GM18870 (cell line): ENCODE data around the gene SPTLC3.

Experiments used
- ATAC-seq: cut with Tn5 transposase; IDR thresholded peaks from one replicate; pipeline ENCODE4 v1.9.1; 2021; ENCODE audit warnings: moderate library complexity; ENCODE audit not compliant: unreplicated experiment

SPTLC3 gene

DNA sequence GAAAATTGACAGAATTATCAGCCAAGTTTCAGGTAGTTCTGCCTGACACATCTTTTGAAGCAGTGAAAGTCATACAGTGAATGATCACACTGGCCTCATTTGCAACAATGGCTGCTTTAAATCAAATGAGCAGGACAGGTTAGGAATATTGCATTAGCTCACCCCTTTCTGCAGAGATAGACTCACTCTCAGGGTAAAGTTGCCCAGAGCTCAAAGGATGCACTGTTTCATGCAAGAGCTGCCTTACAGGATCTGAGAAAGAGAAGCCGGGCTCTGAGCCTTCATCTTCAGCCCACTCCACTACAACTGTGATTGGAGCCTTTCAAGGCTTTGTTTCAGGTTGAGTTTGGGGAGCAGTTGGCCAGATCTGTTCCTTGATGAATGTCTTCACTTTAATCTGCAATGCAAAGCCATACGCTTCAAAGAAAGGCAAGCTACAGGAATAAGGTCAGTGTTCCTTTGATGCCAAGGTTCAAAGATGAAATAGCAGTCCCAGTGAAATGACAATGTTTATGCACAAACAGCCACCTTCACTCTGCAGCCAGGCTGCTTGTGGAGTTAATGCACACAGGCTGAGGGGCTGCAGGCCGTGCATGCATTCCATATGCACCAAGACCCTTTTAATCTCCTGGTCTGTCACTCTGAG, 121.4 kb downstream of the SPTLC3 start:
- no peak for ATAC-seq

DNA sequence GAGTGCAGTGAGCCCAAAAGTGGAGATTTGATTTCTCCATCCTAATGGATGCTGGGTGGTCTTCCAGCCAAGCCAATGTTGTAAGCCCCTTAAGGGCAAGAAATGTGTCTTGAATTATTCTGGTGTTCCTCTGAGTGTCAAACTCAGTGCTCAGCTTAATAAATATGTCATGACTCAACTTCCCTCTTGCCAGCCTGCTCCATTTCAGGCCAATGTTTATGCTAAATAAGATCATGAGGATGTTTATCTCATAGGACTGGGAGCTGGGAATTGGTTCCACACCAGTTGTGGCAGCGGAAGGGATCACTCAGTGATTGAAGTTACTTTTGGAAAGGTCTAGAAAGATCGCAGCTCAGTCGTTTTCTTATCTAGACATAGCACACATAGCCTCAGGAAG, 121.9 kb downstream of the SPTLC3 start:
- ATAC-seq = no peak

DNA sequence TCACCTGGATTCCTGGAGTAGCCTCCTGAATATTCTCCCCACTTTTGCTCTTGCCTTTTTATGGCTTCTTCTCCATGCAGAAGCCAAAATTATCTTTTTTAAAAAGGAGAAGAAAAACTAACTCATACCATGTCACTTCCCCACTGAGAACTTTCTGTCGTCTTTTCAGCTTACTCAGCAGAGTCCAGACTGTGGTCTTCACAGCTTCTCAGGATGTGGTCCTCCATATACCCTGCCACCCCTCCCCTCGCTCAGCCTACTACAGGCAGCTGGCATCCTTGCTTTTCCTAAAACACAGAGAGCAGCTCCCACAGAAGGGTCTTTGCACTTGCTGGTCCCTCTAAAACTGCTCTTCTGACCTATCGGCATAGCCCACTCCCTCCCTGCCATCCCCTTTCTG, 122.9 kb downstream of the SPTLC3 start:
- ATAC-seq = no peak

DNA sequence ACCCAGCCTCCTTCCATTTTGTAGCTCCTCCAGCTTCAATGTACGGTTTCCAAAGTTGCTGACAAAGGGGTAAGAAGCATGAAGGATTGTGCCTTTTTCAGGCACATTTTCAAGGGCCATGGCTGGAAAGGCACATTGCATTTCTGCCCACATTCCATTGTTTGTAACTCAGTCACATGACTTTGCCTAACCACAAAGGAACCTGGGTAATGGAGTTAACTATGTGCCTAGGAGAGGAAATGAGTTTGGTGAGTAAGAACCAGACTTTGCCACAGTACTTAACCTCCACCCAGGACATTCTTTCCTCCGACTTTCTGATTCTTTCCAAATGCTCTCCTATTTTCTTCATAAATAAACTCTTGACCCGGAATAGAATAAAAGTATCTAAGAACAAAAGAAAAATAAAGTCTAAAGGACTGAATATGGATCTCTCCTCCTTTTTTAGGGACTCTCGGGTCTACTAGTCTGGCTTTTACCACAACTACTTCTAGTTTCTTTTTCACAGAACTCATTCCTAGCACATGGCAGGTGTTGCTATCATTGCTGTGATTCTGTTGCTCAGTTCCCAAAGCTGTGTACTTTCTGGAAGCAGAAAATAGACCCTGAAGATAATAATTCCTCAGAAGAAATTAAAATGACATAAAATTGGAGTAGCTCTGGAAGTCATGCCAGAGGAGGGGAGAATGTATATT, 130.8 kb downstream of the SPTLC3 start:
- ATAC-seq = no peak

DNA sequence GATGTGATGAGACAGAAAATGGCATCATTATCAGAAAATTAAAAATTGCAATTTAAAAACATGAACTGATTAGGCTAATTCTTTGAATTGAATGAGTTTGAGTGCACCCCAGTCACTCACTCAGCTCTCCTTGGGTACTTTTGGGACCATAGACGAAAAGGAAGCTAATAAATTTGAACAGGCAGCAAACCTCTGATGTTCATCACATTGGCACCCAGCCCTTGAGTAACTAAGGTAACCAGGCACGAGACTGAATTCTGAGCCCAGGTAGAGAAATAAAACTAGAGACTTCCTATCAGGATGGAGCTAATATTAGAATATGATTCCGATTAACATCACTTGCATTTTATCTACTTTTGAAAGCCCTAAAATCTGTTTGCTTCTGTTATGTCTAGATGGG, 131.4 kb downstream of the SPTLC3 start:
- ATAC-seq = no peak

DNA sequence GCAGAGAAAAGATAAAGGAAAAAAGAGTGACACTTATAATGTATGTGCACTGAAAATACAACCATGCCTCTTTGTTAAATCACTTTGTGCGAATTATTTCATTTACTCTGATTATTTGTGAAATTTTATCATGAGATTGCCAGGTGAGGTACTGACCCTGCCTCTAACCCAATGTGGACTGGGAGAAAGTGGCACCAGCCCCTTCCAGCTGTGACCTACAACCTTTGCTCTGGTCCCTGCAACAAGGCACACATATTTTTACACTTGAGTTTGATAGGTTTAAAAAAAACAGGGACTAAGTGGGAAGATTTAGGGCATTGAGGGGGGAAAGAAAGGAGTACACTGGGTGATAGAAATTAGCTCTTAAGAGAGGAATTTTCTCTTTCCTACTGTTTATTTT, 132.0 kb downstream of the SPTLC3 start:
- no peak for ATAC-seq

DNA sequence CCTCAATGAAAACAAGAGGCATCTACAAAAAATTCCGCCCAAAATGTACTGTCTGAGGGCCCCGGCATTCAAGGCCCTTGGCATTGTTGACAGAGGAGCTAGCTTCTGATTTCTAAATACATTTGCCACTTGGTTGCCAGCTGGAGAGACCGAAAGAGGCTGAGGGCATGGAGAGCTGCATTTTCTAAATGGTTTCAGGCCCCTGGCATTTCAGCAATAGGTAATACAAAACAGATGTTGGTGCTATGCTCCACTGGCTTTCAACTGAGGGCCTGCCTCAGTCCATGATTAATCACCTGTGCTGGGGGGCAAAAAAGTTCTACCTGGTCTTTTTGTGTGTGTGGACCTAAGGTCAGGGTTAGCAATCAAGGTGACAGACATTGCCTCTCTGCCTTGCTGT, 132.8 kb downstream of the SPTLC3 start:
- no peak for ATAC-seq

DNA sequence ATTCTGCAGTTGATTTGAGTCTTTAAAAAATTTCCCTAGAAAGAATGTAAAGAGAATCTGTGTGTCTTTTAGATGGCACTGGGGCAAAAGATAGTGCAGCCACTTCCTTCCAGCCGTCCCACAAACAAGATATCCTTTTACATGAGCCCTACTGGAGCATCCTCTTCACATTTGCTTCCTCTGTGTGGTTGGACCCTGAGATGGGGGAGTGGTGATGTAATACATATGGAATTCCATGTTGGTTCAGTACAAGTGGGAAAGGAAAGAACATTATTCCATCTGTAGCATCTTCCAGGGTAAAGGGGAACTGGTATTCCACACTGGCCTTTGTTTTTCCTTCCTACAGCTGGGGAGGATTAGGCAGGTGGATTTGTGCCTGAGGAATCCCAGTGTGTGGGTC, 133.4 kb downstream of the SPTLC3 start:
- ATAC-seq = no peak

DNA sequence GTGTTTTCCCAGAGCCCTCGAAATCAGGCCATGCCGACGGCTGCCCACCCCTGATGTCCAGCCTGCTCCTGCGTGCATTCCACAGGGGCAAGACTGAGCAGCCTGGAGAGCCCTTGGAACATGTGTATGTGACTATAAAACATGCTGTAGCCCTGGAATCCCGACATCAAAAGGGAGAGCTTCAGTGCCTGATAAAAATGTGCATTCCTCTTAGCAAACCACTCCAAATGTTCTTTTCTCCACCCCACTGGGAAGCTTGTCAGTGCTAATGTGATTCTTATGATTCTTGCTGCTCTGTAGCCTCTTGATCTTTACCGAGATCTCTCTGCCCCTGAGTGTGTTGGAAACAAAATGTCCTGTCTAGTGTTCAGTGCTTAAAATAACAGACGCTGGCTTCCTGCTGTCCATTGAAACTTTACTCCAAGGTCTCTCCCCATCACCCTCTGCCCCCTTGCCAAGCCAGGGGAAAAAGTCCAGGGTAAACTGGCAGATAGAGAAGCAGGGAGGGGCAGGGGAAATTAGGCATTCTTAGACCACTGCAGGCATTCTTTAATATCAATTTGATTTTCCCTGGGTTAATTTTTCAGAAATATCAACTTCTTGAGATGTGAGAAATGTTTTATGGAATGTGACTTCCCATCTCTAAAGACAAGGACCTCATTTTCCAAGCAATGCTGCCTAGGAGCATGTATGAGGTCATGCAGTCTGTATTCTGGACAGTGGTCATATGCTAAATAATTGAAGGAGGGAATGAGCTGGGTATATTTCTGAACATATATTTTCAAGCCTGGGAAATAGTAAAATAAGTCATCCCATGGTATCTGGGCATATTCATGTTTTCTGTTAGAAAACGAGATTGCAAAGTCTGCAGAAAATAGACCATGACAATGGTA, 138.5 kb downstream of the SPTLC3 start:
- no peak for ATAC-seq

DNA sequence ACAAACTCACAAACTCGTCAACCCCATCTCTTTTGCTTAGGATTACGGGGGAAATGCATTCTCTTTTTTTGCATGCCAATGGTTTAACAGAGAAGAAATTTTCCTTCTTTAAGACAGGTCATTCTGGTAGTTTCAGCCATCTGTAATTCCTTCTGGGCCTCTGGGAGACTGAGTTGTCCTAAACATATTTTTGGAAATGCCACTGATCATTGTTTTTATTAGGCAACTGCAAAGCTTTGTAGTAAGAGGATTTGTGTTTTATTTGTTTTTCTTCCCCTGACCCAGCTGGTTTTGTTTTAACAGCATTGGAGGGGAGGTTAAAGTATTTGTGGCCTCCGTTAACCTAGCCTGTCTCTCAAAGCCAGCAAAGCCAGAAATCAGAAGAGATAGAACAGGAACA, 139.2 kb downstream of the SPTLC3 start:
- no peak for ATAC-seq

DNA sequence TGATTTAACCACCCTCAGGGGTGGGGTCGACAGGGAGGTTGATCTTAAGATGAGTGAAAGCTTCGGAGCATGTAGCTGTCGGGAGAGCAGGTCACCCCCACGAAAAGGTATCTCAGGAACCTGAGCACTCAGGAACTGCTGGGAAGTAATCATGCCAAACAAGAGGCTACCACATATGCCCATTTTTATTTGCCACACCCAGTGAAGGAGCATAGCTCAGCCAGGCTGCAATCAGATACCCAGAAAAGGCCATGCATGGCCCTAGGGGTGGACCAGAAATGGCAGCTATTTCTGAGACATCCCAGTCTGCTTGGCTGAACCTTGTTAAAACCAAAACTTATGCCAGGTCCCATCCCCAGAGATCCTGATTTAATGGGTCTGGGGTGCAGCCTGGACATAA, 139.6 kb downstream of the SPTLC3 start:
- ATAC-seq = no peak

DNA sequence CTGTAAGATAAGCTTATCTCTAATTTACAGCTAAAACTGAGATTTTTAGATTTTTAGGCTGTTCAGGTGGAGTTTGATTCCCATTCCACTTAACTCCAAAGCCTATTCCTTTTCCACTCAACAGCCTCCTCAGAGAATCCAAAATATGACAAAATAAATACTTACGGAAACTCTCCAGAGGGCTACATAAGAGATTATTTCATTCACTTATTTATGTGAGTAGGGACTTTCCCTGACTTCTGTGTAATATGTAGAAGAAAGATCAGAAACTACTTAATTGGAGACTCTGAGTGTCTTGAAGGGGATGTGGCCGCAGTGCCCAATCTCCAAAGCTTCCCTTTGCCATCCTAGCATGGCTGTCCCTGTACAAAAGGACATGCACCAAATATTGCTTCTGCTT, 140.2 kb downstream of the SPTLC3 start:
- no peak for ATAC-seq

DNA sequence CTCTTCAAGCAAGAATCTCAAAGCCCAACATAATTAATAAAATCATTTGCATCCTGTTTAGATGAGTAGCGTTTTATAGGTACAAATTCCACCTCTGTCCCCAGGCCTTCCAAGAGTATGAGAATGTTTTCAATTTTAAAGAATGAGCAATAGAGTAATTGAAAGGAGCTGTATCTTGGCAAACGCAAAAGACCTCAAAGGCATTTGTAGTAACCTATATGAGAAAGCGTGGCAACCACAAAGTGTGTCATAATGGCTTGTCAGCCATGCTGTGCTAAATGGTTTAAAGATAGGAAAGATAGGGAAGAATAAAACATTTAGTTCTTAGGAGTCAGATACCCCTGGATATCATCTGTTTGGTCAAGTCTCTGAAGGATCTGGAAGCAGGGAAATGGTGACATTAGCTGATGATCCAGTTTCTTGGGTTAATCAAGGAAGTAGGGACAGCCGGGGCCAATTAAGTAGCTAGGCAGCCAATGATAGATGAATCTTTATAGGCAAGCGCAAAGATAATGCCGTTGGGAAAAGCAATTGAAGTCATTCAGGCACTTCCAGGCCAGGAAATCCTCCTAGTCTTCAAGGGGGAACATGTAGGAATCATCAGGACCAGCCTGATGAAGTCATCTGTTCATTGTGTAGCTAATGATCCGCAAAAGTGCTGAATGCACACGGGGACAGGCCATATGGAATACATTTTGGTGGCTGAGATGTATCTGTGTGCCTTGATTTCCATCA, 140.8 kb downstream of the SPTLC3 start:
- ATAC-seq = no peak

DNA sequence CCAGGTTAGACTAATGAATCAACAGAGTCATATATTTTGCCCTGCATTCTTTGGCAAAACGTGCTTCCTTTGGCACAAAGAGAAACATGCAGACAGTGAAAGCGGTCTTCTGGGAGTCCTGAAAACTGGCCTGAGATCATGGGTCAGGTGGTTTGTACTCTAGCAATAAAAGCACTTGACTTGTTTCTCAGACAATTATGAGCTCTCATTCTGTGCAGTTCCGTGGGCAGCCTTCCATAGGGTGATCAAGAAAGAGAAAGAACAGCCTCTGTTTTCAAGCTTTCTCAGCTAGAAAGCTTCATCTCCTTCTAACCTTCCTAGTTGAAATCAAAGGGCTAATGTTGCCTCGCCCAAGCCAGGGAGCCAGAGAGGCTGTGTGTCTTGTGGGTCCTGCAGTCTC, 149.6 kb downstream of the SPTLC3 start:
- ATAC-seq = no peak

DNA sequence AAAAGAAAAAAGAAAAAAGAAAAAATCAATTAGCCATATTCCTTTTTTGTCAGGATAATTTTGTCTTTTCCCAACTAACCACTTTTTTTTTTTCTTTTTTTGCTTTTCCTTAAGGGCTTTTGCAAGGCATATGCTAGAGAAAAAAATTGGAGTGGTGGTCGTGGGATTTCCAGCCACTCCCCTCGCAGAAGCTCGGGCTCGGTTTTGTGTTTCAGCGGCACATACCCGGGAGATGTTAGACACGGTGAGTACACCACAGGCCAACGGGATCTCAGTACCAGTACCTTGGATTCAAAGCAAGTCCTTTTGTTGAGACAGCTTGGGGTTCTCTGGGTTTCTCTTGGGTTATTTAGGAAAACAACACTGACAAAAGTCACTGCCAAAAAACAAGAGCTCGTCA, 151.1 kb downstream of the SPTLC3 start:
- no peak for ATAC-seq

DNA sequence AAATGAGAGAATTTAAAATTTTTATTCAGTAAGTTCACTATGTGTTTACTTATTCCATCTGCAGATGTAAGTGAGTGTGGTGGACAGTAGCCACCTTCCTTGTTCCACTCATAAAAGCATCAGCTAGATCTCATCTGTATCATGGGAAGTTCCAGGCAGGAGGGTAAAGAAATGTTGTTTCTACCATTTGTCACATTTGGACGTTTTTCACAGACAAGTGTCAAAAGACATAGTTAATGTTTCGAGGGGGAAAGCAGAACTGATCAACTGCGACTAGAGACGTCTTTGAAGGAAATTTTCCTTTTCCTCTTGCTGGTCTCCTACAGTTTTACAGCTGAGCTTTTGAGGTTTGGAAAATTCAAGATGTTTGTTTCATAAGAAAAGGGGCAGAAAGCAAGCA, 156.4 kb downstream of the SPTLC3 start:
- no peak for ATAC-seq

DNA sequence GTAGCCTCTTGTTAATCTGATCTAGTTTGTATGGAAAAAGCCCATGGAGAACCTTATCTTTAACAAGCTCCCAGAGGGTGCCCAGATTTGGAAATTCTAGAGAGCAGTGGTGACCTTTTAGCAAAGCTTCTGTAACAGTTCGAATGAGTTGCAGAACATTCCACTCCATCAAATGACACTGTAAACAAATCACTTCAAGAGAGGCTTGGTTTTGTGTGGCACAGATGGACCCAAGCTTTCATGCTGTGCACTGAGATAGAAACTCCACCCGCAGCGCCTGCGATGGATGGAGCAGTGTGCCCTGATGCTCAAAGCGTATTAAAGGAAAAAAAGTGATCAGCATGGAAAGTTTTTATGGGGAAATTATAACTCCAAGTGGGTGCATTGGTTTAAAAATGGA, 157.2 kb downstream of the SPTLC3 start:
- no peak for ATAC-seq

DNA sequence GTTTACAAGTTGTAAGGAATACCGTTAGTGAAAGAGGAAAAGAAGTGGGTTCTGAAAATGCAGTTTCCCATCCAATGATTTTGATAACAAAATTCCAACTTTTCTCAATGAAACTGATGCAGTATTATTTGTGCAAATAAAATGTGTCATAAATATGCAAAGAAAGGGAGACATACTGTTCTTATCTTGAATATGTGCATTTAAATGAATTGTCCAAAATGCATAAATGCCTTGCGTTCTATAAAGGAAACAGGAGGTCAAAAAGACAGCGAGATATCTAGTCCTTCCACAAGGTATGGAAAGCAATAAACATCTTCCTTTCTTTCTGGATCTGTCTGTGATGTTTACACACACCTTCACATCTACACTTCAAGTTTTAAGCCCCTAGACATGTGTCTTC, 157.7 kb downstream of the SPTLC3 start:
- ATAC-seq = no peak

DNA sequence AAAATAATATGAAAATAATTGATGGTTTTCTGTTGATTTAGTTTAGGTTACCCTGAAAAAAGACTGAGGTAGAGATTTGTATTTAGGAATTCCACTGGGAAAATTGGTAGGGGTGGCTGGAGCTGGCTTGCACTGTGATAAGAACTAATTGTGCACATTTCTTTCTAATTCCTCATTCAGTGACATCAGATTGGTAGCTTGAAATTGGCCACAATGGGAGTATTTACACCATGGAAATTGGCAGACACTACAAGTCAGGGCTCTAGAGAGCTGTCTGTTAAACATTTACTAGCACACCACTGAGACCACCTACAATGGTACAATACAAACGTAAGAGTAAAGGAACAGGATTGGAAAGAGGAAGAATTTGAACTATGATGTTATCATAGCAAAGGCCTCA, 160.3 kb downstream of the SPTLC3 start:
- ATAC-seq = no peak

DNA sequence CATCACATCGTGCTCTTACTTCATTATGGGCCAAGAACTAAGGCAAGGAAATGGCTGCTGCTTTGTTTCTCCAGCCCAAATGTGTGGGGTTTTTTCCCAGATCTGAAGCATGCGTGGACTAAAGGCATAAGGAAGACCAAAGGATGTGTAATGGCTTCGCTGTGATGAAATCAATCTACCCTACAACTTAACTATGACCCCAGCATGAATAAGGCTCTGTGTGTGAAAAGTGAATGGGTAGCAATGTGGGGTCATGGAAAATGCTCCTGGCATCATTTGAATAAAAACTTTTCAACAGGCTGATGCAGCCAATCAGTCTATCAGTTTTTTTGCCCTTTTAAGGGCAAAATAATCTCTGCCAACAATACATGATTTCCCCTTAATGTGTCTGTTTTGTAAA, 162.0 kb downstream of the SPTLC3 start:
- ATAC-seq = no peak

DNA sequence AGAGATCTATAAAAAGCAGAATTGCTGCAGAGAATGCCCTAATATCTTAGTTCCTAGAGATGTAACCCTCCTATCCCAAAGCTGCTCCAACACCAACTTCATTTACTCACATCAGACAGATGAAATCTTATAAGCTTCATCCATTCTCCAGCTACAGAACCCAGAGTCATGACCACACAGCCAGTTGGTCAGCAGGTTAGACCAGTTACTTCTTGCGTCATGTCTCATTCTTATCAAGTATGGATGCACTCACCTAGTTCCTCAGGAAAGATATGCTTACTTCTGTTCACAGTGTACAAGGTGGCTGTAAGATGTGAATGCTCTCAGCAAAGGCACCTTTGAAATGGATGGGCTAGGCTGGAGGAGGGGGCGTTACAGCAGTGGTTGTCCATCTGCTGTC, 164.4 kb downstream of the SPTLC3 start:
- ATAC-seq = no peak
